Activated CD4-positive, alpha-beta T cell treated with anti-CD3 and anti-CD28 coated beads for 48 hours (primary cell): ENCODE measurements around the gene TNFAIP3.
A peak's percentile ranks its signal among the peaks of the same experiment; 100 is the strongest.
"Not testable (repeated sequence)": the region's sequence is repeated elsewhere in the genome, so short reads cannot be mapped to it uniquely, and the experiment has no call there.

ENCODE experiments used
- DNase-seq: peaks from one replicate; pipeline ENCODE4 v3.0.0-alpha.2; 2020

TNFAIP3 gene

GRCh38 chr6:137866914-137867684 lies at the start of gene TNFAIP3:
TSS of gene TNFAIP3 (plus strand) at chr6:137867259. CDS start at chr6:137871228, 3,969 bp downstream.
- DNase-seq, result peak; percentile 97

- DNase-seq, result no peak
Observed at GRCh38 chr6:137818440-137818839, 48.6 kb upstream of the TNFAIP3 start.

GRCh38 chr6:137819740-137820139 lies 47.3 kb upstream of the TNFAIP3 start:
- DNase-seq, result no peak

- no peak for DNase-seq
Observed at GRCh38 chr6:137820425-137820824, 46.6 kb upstream of the TNFAIP3 start.

GRCh38 chr6:137820952-137821351 lies 46.1 kb upstream of the TNFAIP3 start:
- DNase-seq, result no peak

GRCh38 chr6:137821491-137821890 lies 45.6 kb upstream of the TNFAIP3 start:
- DNase-seq, result no peak

GRCh38 chr6:137823826-137824555 lies 43.1 kb upstream of the TNFAIP3 start:
- peak; percentile 71 for DNase-seq

GRCh38 chr6:137824556-137824879 lies 42.5 kb upstream of the TNFAIP3 start:
- no peak for DNase-seq

- no peak for DNase-seq
Observed at GRCh38 chr6:137824896-137825295, 42.2 kb upstream of the TNFAIP3 start.

GRCh38 chr6:137827411-137827940 lies 39.6 kb upstream of the TNFAIP3 start:
- no peak for DNase-seq

- DNase-seq, result peak; percentile 73
Observed at GRCh38 chr6:137827977-137828810, 38.9 kb upstream of the TNFAIP3 start.

GRCh38 chr6:137829641-137830083 lies 37.4 kb upstream of the TNFAIP3 start:
- no peak for DNase-seq

- peak; percentile 49 for DNase-seq
Observed at GRCh38 chr6:137830511-137830911, 36.5 kb upstream of the TNFAIP3 start.

- no peak for DNase-seq
Observed at GRCh38 chr6:137832110-137832509, 34.9 kb upstream of the TNFAIP3 start.

GRCh38 chr6:137834508-137834907 lies 32.6 kb upstream of the TNFAIP3 start:
- no peak for DNase-seq

GRCh38 chr6:137836788-137837187 lies 30.3 kb upstream of the TNFAIP3 start:
- DNase-seq, result no peak

GRCh38 chr6:137838090-137838489 lies 29.0 kb upstream of the TNFAIP3 start:
- DNase-seq, result not testable (repeated sequence)

- not testable (repeated sequence) for DNase-seq
Observed at GRCh38 chr6:137838597-137838996, 28.5 kb upstream of the TNFAIP3 start.

GRCh38 chr6:137839076-137839475 lies 28.0 kb upstream of the TNFAIP3 start:
- DNase-seq, result no peak

- no peak for DNase-seq
Observed at GRCh38 chr6:137840252-137840651, 26.8 kb upstream of the TNFAIP3 start.

GRCh38 chr6:137843211-137843610 lies 23.8 kb upstream of the TNFAIP3 start:
- DNase-seq, result no peak

GRCh38 chr6:137844327-137844726 lies 22.7 kb upstream of the TNFAIP3 start:
- DNase-seq, result not testable (repeated sequence)

GRCh38 chr6:137844773-137845172 lies 22.3 kb upstream of the TNFAIP3 start:
- not testable (repeated sequence) for DNase-seq
